CD4-positive, alpha-beta memory T cell (primary cell): ENCODE measurements around the gene FAM222A. TPM values are rescaled to one million over a fixed set of nuclear protein-coding genes. Genes with fewer than 3 reads are reported as not detected.

Source experiments
- CTCF ChIA-PET: fragments of 350-600 bp; sonication (Branson Sonifier 250); formaldehyde crosslinking; loops from one replicate; lab custom pipeline; 2021; ENCODE audit warnings: inconsistent platforms; ENCODE audit not compliant: partially characterized antibody; lab: Charles Lee
- POLR2A ChIA-PET: fragments of 350-600 bp; sonication (Branson Sonifier 250); formaldehyde crosslinking; loops from one replicate; lab custom pipeline; 2021; ENCODE audit not compliant: partially characterized antibody; lab: Charles Lee
- DNase-seq, 5 donors: peaks; one replicate each; pipeline versions ENCODE4 v3.0.0 to v3.0.0-alpha.2; 2020 to 2022; ENCODE audit warnings: mixed read lengths in 1 of 5
- H3K27ac ChIP-seq: one replicate; pipeline ENCODE4 v1.7.0; 2013; ENCODE audit warnings: low read depth, low read length
- H3K27me3 ChIP-seq: 2 replicates; pipeline ENCODE4 v1.7.0; 2013; ENCODE audit warnings: mild to moderate bottlenecking, low read length, moderate library complexity; ENCODE audit not compliant: insufficient read depth
- H3K36me3 ChIP-seq: 2 replicates; pipeline ENCODE4 v1.7.0; 2013; ENCODE audit warnings: mild to moderate bottlenecking, low read length, moderate library complexity; ENCODE audit not compliant: insufficient read depth
- H3K4me1 ChIP-seq: 2 replicates; pipeline ENCODE4 v1.7.0; 2013; ENCODE audit warnings: mild to moderate bottlenecking, low read length, moderate library complexity; ENCODE audit not compliant: insufficient read depth
- H3K4me3 ChIP-seq, 2 donors: one replicate each; pipeline ENCODE4 v1.7.0; 2013; ENCODE audit warnings: low read length in 2 of 2, mild to moderate bottlenecking in 1 of 2
- H3K9me3 ChIP-seq, 2 donors: one replicate each; pipeline ENCODE4 v1.7.0; 2013; ENCODE audit warnings: low read length in 2 of 2, control low read depth in 1 of 2; ENCODE audit not compliant: control insufficient read depth in 1 of 2
- H3K27ac Mint-ChIP-seq, 7 donors: one replicate each; pipeline ENCODE4 v1.8.0; 2020 to 2021; ENCODE audit warnings: mixed read lengths in 7 of 7, mild to moderate bottlenecking in 6 of 7, inconsistent platforms in 3 of 7, moderate library complexity in 3 of 7
- H3K27me3 Mint-ChIP-seq, 2 donors: one replicate each; pipeline ENCODE4 v1.8.0; 2020 to 2021; ENCODE audit warnings: mixed read lengths in 2 of 2
- H3K36me3 Mint-ChIP-seq, 2 donors: one replicate each; pipeline ENCODE4 v1.8.0; 2020 to 2021; ENCODE audit warnings: mixed read lengths in 2 of 2, inconsistent platforms in 1 of 2, mild to moderate bottlenecking in 1 of 2
- H3K4me1 Mint-ChIP-seq, 4 donors: one replicate each; pipeline ENCODE4 v1.8.0; 2020 to 2021; ENCODE audit warnings: mixed read lengths in 4 of 4, mild to moderate bottlenecking in 1 of 4
- H3K4me3 Mint-ChIP-seq, 8 donors: one replicate each; pipeline ENCODE4 v1.8.0; 2020 to 2021; ENCODE audit warnings: mixed read lengths in 8 of 8, mild to moderate bottlenecking in 7 of 8, moderate library complexity in 6 of 8, inconsistent platforms in 3 of 8
- H3K9me3 Mint-ChIP-seq, 8 donors: one replicate each; pipeline ENCODE4 v1.8.0; 2020 to 2021; ENCODE audit warnings: mixed read lengths in 8 of 8, mild to moderate bottlenecking in 5 of 8, inconsistent platforms in 3 of 8, moderate library complexity in 1 of 8
- intact Hi-C: fragments of 100-400 bp; cut with micrococcal nuclease; formaldehyde crosslinking; loops from one replicate; pipeline ENCODE4 v1.15.1; 2023
- polyA plus RNA-seq, 2 donors: library from polyadenylated mRNA; unstranded; fragments of 300-500 nt; fragmentation: Illumina TruSeq; gene quantifications; one replicate each; pipeline ENCODE4 v1.2.3, GENCODE V29; 2021
- total RNA-seq, 2 experiments: library from RNA; stranded (reverse); gene quantifications; one replicate each; pipeline ENCODE4 v1.2.3, GENCODE V29; 2021

FAM222A gene
- total and polyA plus RNA-seq, 4 experiments from 2014 or later: 0.25 to 0.69 (median 0.55) TPM; not detected in 1

GRCh38 chr12:109683316-109683715 lies 30.3 kb upstream of the FAM222A start:
- Histone ChIP-seq H3K9me3 (no peaks in the 10 kb centered on the region), H3K36me3 (no peaks in the 10 kb centered on the region), H3K4me1 (no peaks in the 10 kb centered on the region), H3K27ac (no peak overlapping the region), H3K4me3 (no peak overlapping the region), H3K27me3 (no peaks in the 10 kb centered on the region)
- intact Hi-C loops: no loop called here
- Mint-ChIP-seq H3K27ac (peak overlapping the region in 1 of 7 donors; percentile 31), H3K27me3 (peaks cover 10 to 11% of the 10 kb centered on the region in 2 donors), H3K9me3 (peaks cover 0 to 3% (median 0%) of the 10 kb centered on the region in 8 donors), H3K4me1 (no peaks in the 10 kb centered on the region), H3K4me3 (no peak overlapping the region), H3K36me3 (no peaks in the 10 kb centered on the region)
- DNase-seq: no peak
- POLR2A ChIA-PET: no interaction called here
- CTCF ChIA-PET: no interaction called here

- H3K27ac Mint-ChIP-seq: no peak overlapping the region
- H3K27ac ChIP-seq: no peak overlapping the region
- H3K4me3 ChIP-seq: no peak overlapping the region
- no peaks in the 10 kb centered on the region for H3K4me1 ChIP-seq
- peaks cover 6 to 10% of the 10 kb centered on the region in 2 donors for H3K27me3 Mint-ChIP-seq
- no peaks in the 10 kb centered on the region for H3K27me3 ChIP-seq
- CTCF ChIA-PET: no interaction called here
- intact Hi-C loops: no loop called here
- POLR2A ChIA-PET: interaction anchor here (0.5 kb wide), 1 partner anchor 161 kb away, joined by 3 read pairs; no protein-coding TSS in a partner anchor
- H3K9me3 Mint-ChIP-seq: peaks cover 0 to 3% (median 0%) of the 10 kb centered on the region in 8 donors
- no peaks in the 10 kb centered on the region for H3K4me1 Mint-ChIP-seq
- no peaks in the 10 kb centered on the region for H3K36me3 ChIP-seq
- no peaks in the 10 kb centered on the region for H3K36me3 Mint-ChIP-seq
- no peak for DNase-seq
- H3K9me3 ChIP-seq: no peaks in the 10 kb centered on the region
- no peak overlapping the region for H3K4me3 Mint-ChIP-seq
These were observed 27.8 kb upstream of the FAM222A start for GRCh38 chr12:109685574-109686447.

- CTCF ChIA-PET: no interaction called here
These were observed 27.1 kb upstream of the FAM222A start for GRCh38 chr12:109686523-109686922.

GRCh38 chr12:109687250-109687649 lies 26.4 kb upstream of the FAM222A start:
- H3K9me3 Mint-ChIP-seq: peaks cover 0 to 3% (median 1%) of the 10 kb centered on the region in 8 donors
- H3K36me3 ChIP-seq: no peaks in the 10 kb centered on the region
- H3K9me3 ChIP-seq: no peaks in the 10 kb centered on the region
- intact Hi-C loops: no loop called here
- ChIA-PET POLR2A (no interaction called here), CTCF (no interaction called here)
- no peak for DNase-seq
- H3K4me3 Mint-ChIP-seq: no peak overlapping the region
- no peaks in the 10 kb centered on the region for H3K36me3 Mint-ChIP-seq
- no peaks in the 10 kb centered on the region for H3K27me3 ChIP-seq
- H3K4me1 ChIP-seq: no peaks in the 10 kb centered on the region
- H3K27me3 Mint-ChIP-seq: peaks cover 8 to 11% of the 10 kb centered on the region in 2 donors
- no peak overlapping the region for H3K27ac Mint-ChIP-seq
- H3K4me1 Mint-ChIP-seq: no peaks in the 10 kb centered on the region
- H3K4me3 ChIP-seq: no peak overlapping the region
- H3K27ac ChIP-seq: no peak overlapping the region

More at GRCh38 chr12:109686523-109686922, 27.1 kb upstream of the FAM222A start:
- H3K4me3 ChIP-seq: no peak overlapping the region
- Mint-ChIP-seq H3K4me3 (no peak overlapping the region), H3K9me3 (peaks cover 0 to 3% (median 0%) of the 10 kb centered on the region in 8 donors), H3K27ac (no peak overlapping the region), H3K27me3 (peaks cover 6 to 8% of the 10 kb centered on the region in 2 donors), H3K4me1 (no peaks in the 10 kb centered on the region), H3K36me3 (no peaks in the 10 kb centered on the region)
- no peaks in the 10 kb centered on the region for H3K4me1 ChIP-seq
- no peaks in the 10 kb centered on the region for H3K9me3 ChIP-seq
- POLR2A ChIA-PET: interaction anchor here (0.5 kb wide), 1 partner anchor 161 kb away, joined by 3 read pairs; no protein-coding TSS in a partner anchor
- H3K27ac ChIP-seq: no peak overlapping the region
- DNase-seq: no peak
- intact Hi-C loops: no loop called here
- H3K27me3 ChIP-seq: no peaks in the 10 kb centered on the region
- H3K36me3 ChIP-seq: no peaks in the 10 kb centered on the region

GRCh38 chr12:109689426-109689825 lies 24.2 kb upstream of the FAM222A start:
- no peak for DNase-seq
- H3K27me3 Mint-ChIP-seq: peaks cover 9 to 10% of the 10 kb centered on the region in 2 donors
- no peak overlapping the region for H3K4me3 Mint-ChIP-seq
- ChIA-PET CTCF (no interaction called here), POLR2A (no interaction called here)
- no peak overlapping the region for H3K27ac ChIP-seq
- H3K4me1 ChIP-seq: no peaks in the 10 kb centered on the region
- peaks cover 0 to 4% (median 0%) of the 10 kb centered on the region in 8 donors for H3K9me3 Mint-ChIP-seq
- no peaks in the 10 kb centered on the region for H3K36me3 Mint-ChIP-seq
- H3K4me1 Mint-ChIP-seq: no peaks in the 10 kb centered on the region
- H3K4me3 ChIP-seq: no peak overlapping the region
- no peaks in the 10 kb centered on the region for H3K27me3 ChIP-seq
- intact Hi-C loops: no loop called here
- H3K36me3 ChIP-seq: no peaks in the 10 kb centered on the region
- no peaks in the 10 kb centered on the region for H3K9me3 ChIP-seq
- no peak overlapping the region for H3K27ac Mint-ChIP-seq

- H3K4me3 ChIP-seq: no peak overlapping the region
- H3K27me3 ChIP-seq: no peaks in the 10 kb centered on the region
- CTCF ChIA-PET: no interaction called here
- Mint-ChIP-seq H3K36me3 (no peaks in the 10 kb centered on the region), H3K27ac (no peak overlapping the region), H3K27me3 (peaks cover 9 to 10% of the 10 kb centered on the region in 2 donors), H3K4me1 (no peaks in the 10 kb centered on the region), H3K9me3 (peaks cover 0 to 4% (median 0%) of the 10 kb centered on the region in 8 donors), H3K4me3 (no peak overlapping the region)
- POLR2A ChIA-PET: no interaction called here
- no peak for DNase-seq
- H3K27ac ChIP-seq: no peak overlapping the region
- intact Hi-C loops: no loop called here
- no peaks in the 10 kb centered on the region for H3K9me3 ChIP-seq
- H3K36me3 ChIP-seq: no peaks in the 10 kb centered on the region
- H3K4me1 ChIP-seq: no peaks in the 10 kb centered on the region
These were observed 20.5 kb upstream of the FAM222A start for GRCh38 chr12:109693160-109693559.

GRCh38 chr12:109693653-109694600 lies 19.7 kb upstream of the FAM222A start:
- no peaks in the 10 kb centered on the region for H3K4me1 ChIP-seq
- Mint-ChIP-seq H3K9me3 (peaks cover 0 to 4% (median 0%) of the 10 kb centered on the region in 8 donors), H3K27ac (no peak overlapping the region), H3K4me3 (no peak overlapping the region), H3K36me3 (no peaks in the 10 kb centered on the region), H3K4me1 (no peaks in the 10 kb centered on the region), H3K27me3 (peaks cover 9 to 12% of the 10 kb centered on the region in 2 donors)
- no peaks in the 10 kb centered on the region for H3K36me3 ChIP-seq
- POLR2A ChIA-PET: no interaction called here
- no peak overlapping the region for H3K27ac ChIP-seq
- no peaks in the 10 kb centered on the region for H3K9me3 ChIP-seq
- no peaks in the 10 kb centered on the region for H3K27me3 ChIP-seq
- DNase-seq: no peak
- no peak overlapping the region for H3K4me3 ChIP-seq
- CTCF ChIA-PET: no interaction called here
- intact Hi-C loops: no loop called here
